HepG2 (cell line): ENCODE measurements around the gene GALNTL6.

ENCODE experiments used
- PHF8 ChIP-seq: sonication (generic); formaldehyde crosslinking; IDR thresholded peaks from 2 replicates; pipeline ENCODE4 v1.5.0; 2020; ENCODE audit warnings: missing genetic modification reagents
- TARDBP ChIP-seq: sonication (generic); formaldehyde crosslinking; IDR thresholded peaks from 2 replicates; pipeline ENCODE4 v1.8.0; 2022; ENCODE audit warnings: mild to moderate bottlenecking, missing genetic modification reagents
- ZNF83 ChIP-seq: sonication (generic); formaldehyde crosslinking; IDR thresholded peaks from 2 replicates; pipeline ENCODE4 v1.4.0; 2020; ENCODE audit warnings: missing genetic modification reagents, mild to moderate bottlenecking, borderline replicate concordance
- ZSCAN12 ChIP-seq: sonication (generic); formaldehyde crosslinking; IDR thresholded peaks from 2 replicates; pipeline ENCODE4 v1.9.0; 2021; ENCODE audit warnings: mild to moderate bottlenecking, missing genetic modification reagents

DNA sequence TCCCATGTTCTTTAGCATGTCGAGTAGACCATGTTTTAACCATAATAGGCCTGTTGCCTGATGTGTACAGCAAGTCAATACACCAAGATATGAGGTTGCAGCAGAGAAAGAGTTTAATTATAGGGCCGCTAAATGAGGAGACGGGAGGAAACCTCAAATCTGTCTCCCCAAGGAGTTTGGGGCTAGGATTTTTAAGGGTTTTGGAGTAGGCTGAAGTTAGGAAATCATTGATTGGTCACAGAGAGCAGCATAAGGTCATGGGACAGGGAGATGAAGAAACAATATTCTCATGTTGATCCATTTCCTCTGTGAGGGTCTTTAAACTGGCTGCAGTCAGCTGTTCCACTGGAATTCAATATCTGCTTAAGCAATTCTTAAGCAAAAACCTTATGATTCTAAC, 1195.2 kb downstream of the GALNTL6 start:
- no peak for TF ChIP-seq TARDBP (CRISPR knock-in tag)
- TF ChIP-seq PHF8 (CRISPR knock-in tag), result no peak
- TF ChIP-seq ZSCAN12, result no peak
- no peak for TF ChIP-seq ZNF83 (CRISPR knock-in tag)
